K562 (cell line): ENCODE data around the gene VARS1.

Source experiments
- HNRNPLL ChIP-seq: fragments of 200-400 bp; formaldehyde crosslinking; IDR thresholded peaks from 2 replicates; pipeline ENCODE4 v1.6.1; 2017; ENCODE audit warnings: low read length, low read depth, mild to moderate bottlenecking; ENCODE audit not compliant: poor library complexity, severe bottlenecking
- IRF2 ChIP-seq: sonication (generic); formaldehyde crosslinking; IDR thresholded peaks from 2 replicates; pipeline ENCODE4 v1.8.1; 2022; ENCODE audit warnings: mild to moderate bottlenecking, missing genetic modification reagents
- KAT7 ChIP-seq: sonication (generic); formaldehyde crosslinking; IDR thresholded peaks from 2 replicates; pipeline ENCODE4 v1.8.0; 2022; ENCODE audit warnings: missing genetic modification reagents, mild to moderate bottlenecking, borderline replicate concordance
- KLF10 ChIP-seq: fragments of 250-450 bp; sonication (Bioruptor Pico); IDR thresholded peaks from 2 replicates; pipeline ENCODE4 v1.6.1; 2021; ENCODE audit warnings: matching md5 sums
- ZFX ChIP-seq: sonication (generic); formaldehyde crosslinking; IDR thresholded peaks from 2 replicates; pipeline ENCODE4 v1.8.0; 2022; ENCODE audit warnings: mild to moderate bottlenecking, missing genetic modification reagents, moderate library complexity
- TF ChIP-seq, protein P1 (sequence below), 2 experiments: fragments of 450-650 bp in 1 of 2; sonication (generic) in 1 of 2; formaldehyde crosslinking in 1 of 2; IDR thresholded peaks in 1 of 2; conservative IDR thresholded peaks in 1 of 2; 2 replicates each; pipeline versions ENCODE4 v1.6.1 to v1.8.1; 2016 to 2023; ENCODE audit warnings: mild to moderate bottlenecking in 2 of 2, moderate library complexity in 2 of 2, inconsistent platforms in 1 of 2, missing genetic modification reagents in 1 of 2
- TF ChIP-seq, protein P2 (sequence below), 2 experiments: IDR thresholded peaks; 2 replicates each; pipeline ENCODE4 v1.6.1; 2011; ENCODE audit warnings: borderline replicate concordance in 1 of 2, control low read depth in 1 of 2, low read depth in 1 of 2, low read length in 1 of 2, mild to moderate bottlenecking in 1 of 2, mixed read lengths in 1 of 2, moderate library complexity in 1 of 2; ENCODE audit not compliant: insufficient read depth in 1 of 2, insufficient read length in 1 of 2, poor library complexity in 1 of 2, severe bottlenecking in 1 of 2; ENCODE audit errors: extremely low read depth in 1 of 2
- TF ChIP-seq, protein P3 (sequence below): sonication (generic); formaldehyde crosslinking; IDR thresholded peaks from 2 replicates; pipeline ENCODE4 v1.9.0; 2022; ENCODE audit warnings: mild to moderate bottlenecking, missing genetic modification reagents
- TF ChIP-seq, protein P4 (sequence below): fragments of 450-650 bp; IDR thresholded peaks from 2 replicates; pipeline ENCODE4 v1.6.1; 2018; ENCODE audit not compliant: partially characterized antibody

DNA sequence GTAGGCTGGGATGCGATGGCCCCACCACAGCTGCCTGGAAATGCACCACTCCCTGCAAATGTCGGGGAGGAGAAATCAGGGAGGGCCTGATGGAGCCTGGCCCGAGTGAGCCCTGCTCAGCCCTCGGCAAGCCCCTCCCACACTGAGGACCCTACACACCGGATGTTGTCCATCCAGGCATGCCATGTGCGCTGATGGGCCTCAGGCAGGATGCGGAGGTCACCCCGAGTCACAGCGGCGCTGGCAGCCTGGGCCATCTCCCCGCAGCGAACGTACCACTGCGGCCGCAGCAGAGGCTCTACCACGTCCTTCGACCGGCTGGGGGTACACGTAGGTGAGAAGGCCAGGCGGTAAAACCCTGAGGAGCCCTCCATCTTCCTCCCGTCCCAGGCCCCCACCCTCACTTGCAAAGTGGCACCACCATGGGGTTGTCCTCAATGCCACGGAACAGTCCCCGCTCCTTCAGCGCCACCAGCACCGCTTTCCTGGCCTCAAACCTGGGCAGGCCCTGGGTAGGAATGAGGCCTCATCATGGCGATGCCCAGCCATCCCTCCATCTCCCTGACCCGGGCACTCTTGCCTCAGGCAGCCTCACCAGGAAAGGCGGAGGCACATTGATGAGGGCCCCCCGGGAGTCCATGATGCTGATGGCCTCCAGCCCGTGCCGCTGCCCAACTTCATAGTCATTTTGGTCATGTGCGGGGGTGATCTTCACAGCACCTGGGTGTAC is 13.3 kb downstream of the VARS1 start:
- TF ChIP-seq KAT7 (CRISPR knock-in tag) (no peak), ZFX (CRISPR knock-in tag) (no peak), IRF2 (CRISPR knock-in tag) (no peak), KLF10 (CRISPR knock-in tag) (no peak), HNRNPLL (no peak)
- TF ChIP-seq, protein P1, sequence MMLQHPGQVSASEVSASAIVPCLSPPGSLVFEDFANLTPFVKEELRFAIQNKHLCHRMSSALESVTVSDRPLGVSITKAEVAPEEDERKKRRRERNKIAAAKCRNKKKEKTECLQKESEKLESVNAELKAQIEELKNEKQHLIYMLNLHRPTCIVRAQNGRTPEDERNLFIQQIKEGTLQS (IDR thresholded peaks at IDR 0.05): no peak
- TF ChIP-seq, protein P1 (CRISPR knock-in tag; conservative IDR thresholded peaks at IDR 0.05): no peak
- TF ChIP-seq, protein P2, sequence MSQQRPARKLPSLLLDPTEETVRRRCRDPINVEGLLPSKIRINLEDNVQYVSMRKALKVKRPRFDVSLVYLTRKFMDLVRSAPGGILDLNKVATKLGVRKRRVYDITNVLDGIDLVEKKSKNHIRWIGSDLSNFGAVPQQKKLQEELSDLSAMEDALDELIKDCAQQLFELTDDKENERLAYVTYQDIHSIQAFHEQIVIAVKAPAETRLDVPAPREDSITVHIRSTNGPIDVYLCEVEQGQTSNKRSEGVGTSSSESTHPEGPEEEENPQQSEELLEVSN (IDR thresholded peaks at IDR 0.05; ENCODE audit: borderline replicate concordance in 1 of 2, extremely low read depth in 1 of 2, insufficient read depth in 1 of 2, insufficient read length in 1 of 2, low read depth in 1 of 2, low read length in 1 of 2, poor library complexity in 1 of 2, severe bottlenecking in 1 of 2): no peak
- TF ChIP-seq, protein P3, sequence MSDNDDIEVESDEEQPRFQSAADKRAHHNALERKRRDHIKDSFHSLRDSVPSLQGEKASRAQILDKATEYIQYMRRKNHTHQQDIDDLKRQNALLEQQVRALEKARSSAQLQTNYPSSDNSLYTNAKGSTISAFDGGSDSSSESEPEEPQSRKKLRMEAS (CRISPR knock-in tag): peak; percentile 27; the same call in 1 of the 2 replicates
- TF ChIP-seq, protein P4, sequence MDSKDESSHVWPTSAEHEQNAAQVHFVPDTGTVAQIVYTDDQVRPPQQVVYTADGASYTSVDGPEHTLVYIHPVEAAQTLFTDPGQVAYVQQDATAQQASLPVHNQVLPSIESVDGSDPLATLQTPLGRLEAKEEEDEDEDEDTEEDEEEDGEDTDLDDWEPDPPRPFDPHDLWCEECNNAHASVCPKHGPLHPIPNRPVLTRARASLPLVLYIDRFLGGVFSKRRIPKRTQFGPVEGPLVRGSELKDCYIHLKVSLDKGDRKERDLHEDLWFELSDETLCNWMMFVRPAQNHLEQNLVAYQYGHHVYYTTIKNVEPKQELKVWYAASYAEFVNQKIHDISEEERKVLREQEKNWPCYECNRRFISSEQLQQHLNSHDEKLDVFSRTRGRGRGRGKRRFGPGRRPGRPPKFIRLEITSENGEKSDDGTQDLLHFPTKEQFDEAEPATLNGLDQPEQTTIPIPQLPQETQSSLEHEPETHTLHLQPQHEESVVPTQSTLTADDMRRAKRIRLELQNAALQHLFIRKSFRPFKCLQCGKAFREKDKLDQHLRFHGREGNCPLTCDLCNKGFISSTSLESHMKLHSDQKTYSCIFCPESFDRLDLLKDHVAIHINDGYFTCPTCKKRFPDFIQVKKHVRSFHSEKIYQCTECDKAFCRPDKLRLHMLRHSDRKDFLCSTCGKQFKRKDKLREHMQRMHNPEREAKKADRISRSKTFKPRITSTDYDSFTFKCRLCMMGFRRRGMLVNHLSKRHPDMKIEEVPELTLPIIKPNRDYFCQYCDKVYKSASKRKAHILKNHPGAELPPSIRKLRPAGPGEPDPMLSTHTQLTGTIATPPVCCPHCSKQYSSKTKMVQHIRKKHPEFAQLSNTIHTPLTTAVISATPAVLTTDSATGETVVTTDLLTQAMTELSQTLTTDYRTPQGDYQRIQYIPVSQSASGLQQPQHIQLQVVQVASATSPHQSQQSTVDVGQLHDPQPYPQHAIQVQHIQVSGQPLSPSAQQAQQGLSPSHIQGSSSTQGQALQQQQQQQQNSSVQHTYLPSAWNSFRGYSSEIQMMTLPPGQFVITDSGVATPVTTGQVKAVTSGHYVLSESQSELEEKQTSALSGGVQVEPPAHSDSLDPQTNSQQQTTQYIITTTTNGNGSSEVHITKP: no peak
